Measurements from ENCODE around the gene EOGT.

The EOGT gene

GRCh38 chr3:68953816-68954444, 59.6 kb downstream of the EOGT start:
- no peak for DNase-seq

DNA sequence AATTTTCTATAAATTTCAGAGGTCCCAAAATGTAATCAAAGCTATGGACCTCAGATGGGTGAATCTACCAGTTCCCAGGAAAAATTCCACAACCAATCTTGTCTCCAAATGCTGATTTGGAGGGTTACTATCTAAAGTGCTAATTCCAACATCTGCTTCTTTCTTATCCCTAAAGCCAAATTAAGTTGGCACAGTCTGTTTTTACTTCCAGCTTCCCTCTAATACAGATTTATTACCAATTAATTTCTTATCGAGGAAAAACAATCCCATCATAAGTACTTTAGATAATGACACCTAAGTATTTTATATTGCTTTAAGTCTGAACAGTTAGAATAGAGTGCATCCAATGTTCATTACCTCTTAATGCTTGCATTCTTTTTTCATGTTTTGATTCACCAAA, 68.3 kb downstream of the EOGT start:
- no peak for DNase-seq

GRCh38 chr3:68943753-68944500, 69.6 kb downstream of the EOGT start:
- no peak for DNase-seq

- no peak for DNase-seq
Observed at GRCh38 chr3:68941055-68941454, 72.4 kb downstream of the EOGT start.

GRCh38 chr3:68936856-68937255, 76.6 kb downstream of the EOGT start:
- no peak for DNase-seq

DNA sequence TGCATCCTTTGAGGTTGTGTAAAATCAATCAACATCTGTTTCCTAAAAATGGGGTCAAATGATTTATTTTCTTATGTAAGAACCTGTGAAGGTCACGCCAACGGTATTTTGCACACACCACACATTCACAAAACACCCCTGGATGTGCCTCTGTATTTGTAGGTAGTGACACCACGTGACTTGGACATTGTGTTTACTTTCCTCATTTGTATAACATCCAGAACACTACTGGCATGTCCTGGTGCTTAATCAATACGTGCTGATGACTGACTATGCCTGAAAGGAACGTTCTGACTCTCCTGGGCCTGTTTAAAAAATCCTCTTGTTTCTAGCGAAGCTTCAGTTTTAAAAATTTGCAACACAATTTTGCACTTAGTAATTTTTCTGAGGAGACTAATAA, 77.7 kb downstream of the EOGT start:
- no peak for DNase-seq

DNA sequence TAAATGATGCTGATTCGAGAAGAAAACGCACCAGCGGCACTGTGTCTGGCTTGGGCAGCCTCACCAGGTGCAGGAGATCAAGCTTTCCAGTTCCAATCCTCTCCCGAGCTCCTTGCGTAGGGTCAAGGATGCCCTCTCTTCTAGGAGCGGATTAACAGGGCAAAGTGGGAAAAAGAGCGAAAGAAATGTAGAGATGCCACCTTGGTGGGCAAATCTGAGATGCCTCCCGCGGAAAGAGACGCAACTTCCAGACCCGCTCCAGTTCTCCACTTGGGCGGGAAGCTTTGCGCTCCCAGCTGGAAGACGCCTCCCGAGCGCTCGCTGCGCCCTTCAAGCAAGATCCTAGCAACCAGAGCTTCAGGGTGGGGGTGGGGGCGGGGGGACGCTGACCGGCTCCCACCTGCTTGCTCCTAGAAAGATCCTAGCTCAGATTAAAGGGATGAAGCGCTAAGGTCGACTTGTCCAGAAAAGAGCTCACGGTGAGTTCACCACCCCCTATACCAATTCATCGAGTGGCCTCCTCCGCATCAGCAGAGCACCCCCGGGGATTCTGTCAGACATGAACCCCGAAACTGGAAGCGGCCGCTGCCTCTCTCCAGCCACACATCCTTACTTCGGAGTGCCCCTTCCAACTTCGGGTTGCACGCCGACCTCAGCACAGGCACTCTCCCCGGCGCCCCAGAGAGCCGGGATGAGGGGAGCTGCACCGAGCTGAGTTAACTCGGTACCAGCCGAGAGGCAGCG, 81.9 kb downstream of the EOGT start:
- no peak for DNase-seq

Measured in NCI-H446 treated with DMSO at 0.1 percent for 48 hours (cell line).